ENCODE results near the gene GIN1. TPM values are rescaled to one million over a fixed set of nuclear protein-coding genes. Genes with fewer than 3 reads are reported as not detected.

Gene GIN1
- total and polyA plus RNA-seq, 10 of the 15 experiments (the other 5 are each of a cell fraction or from before 2014, with no cell fraction given), result 3.3 to 9.7 (median 6.8) TPM

GRCh38 chr5:103135461-103135860 is 15.5 kb upstream of the GIN1 start:
- Histone ChIP-seq H3K9me3 (replicated peaks; ENCODE audit: control insufficient read depth, insufficient read depth, low read length) (no peaks in the 10 kb centered on the region), H3K4me2 (ENCODE audit: control insufficient read depth, insufficient read depth) (no peak overlapping the region), H4K20me1 (ENCODE audit: control insufficient read depth, insufficient read depth) (no peaks in the 10 kb centered on the region), H3K36me3 (ENCODE audit: control insufficient read depth in 2 of 2, insufficient read depth in 2 of 2, low read length in 1 of 2) (peaks cover 0 to 13% of the 10 kb centered on the region in 2 experiments; a peak in 3 of 4 replicates), H3K4me3 (no peak overlapping the region), H2AFZ (ENCODE audit: control insufficient read depth, low read depth, low read length) (no peak overlapping the region), H3K4me1 (ENCODE audit: control insufficient read depth, insufficient read depth, low read length) (no peaks in the 10 kb centered on the region), H3K27ac (ENCODE audit: control insufficient read depth, insufficient read depth) (no peak overlapping the region), H3K79me2 (ENCODE audit: control insufficient read depth, insufficient read depth, low read length) (no peaks in the 10 kb centered on the region; the same call in 1 of the 2 replicates), H3K27me3 (replicated peaks in 1 of 2; ENCODE audit: control insufficient read depth in 2 of 2, insufficient read depth in 2 of 2, low read length in 1 of 2) (no peaks in the 10 kb centered on the region), H3K9ac (ENCODE audit: control insufficient read depth, insufficient read depth, low read length) (no peak overlapping the region)
- in situ Hi-C loops (cut with MboI), result loop anchor here (10.0 kb wide), 2 partner anchors 351 to 551 kb away; no protein-coding TSS in a partner anchor
- ChIA-PET RAD21 (ENCODE audit: unreplicated experiment) (no interaction called here), POLR2A (no interaction called here), CTCF (interaction anchor here (0.9 to 1.2 kb wide), 4 partner anchors 10 to 554 kb away, joined by 3 read pairs; partner anchors contain the start of genes GIN1 and PPIP5K2), SMC1A (ENCODE audit: uncharacterized antibody, unreplicated experiment) (interaction anchor here (0.6 to 1.9 kb wide), 4 partner anchors 40 to 1322 kb away, joined by 3 to 8 read pairs (median 3); no protein-coding TSS in a partner anchor)
- intact Hi-C loops (cut with micrococcal nuclease; ENCODE audit: unreplicated experiment), result loop anchor here (10.0 kb wide), 2 partner anchors 201 to 339 kb away; no protein-coding TSS in a partner anchor
- 100% methylated on average over 1 of the region's 1 CpG for WGBS (ENCODE audit: insufficient coverage, insufficient replicate concordance, low lambda C conversion rate, missing lambda C conversion rate)
- BruUV-seq (replicated peaks), result no TSS peak
- FAIRE-seq (no peak), ATAC-seq (no peak), DNase-seq (ENCODE audit: low read depth, low spot score) (no peak)
- TF ChIP-seq CEBPZ (IDR thresholded peaks at IDR 0.05; ENCODE audit: low read depth, low read length) (no peak), NR2C1 (IDR thresholded peaks at IDR 0.05) (no peak), EGR1 (IDR thresholded peaks at IDR 0.05; ENCODE audit: borderline replicate concordance in 1 of 2, low read depth in 2 of 2, low read length in 2 of 2) (no peak), ZNF622 (IDR thresholded peaks at IDR 0.05) (no peak)
